WTC11 (cell line): ENCODE data around the gene LPIN3. TPM values are rescaled to one million over a fixed set of nuclear protein-coding genes. Genes with fewer than 3 reads are reported as not detected.
A peak's percentile ranks its signal among the peaks of the same experiment; 100 is the strongest.

Experiments used
- AFF4 ChIP-seq: sonication (generic); formaldehyde crosslinking; IDR thresholded peaks from 2 replicates; pipeline ENCODE4 v1.8.1; 2023; ENCODE audit warnings: mild to moderate bottlenecking, missing genetic modification reagents, borderline replicate concordance
- ATF3 ChIP-seq: sonication (generic); formaldehyde crosslinking; conservative IDR thresholded peaks from 2 replicates; pipeline ENCODE4 v1.8.1; 2022; ENCODE audit warnings: mild to moderate bottlenecking, missing genetic modification reagents
- CTCF ChIP-seq: fragments of 200-600 bp; IDR thresholded peaks from 2 replicates; pipeline ENCODE4 v1.8.0; 2022; ENCODE audit warnings: antibody characterized with exemption
- E2F5 ChIP-seq: sonication (generic); formaldehyde crosslinking; IDR thresholded peaks from 2 replicates; pipeline ENCODE4 v1.8.1; 2022; ENCODE audit warnings: mild to moderate bottlenecking, moderate library complexity, missing genetic modification reagents
- EMX1 ChIP-seq: fragments of 250-450 bp; sonication (Bioruptor Pico); IDR thresholded peaks from 2 replicates; pipeline ENCODE4 v1.8.0; 2021; ENCODE audit warnings: mild to moderate bottlenecking
- ERG ChIP-seq: fragments of 250-450 bp; sonication (Bioruptor Pico); IDR thresholded peaks from 2 replicates; pipeline ENCODE4 v1.8.0; 2021; ENCODE audit warnings: mild to moderate bottlenecking
- FOXJ3 ChIP-seq: sonication (generic); formaldehyde crosslinking; IDR thresholded peaks from 2 replicates; pipeline ENCODE4 v1.9.0; 2021; ENCODE audit warnings: missing genetic modification reagents, mild to moderate bottlenecking, borderline replicate concordance
- FOXP1 ChIP-seq: sonication (generic); formaldehyde crosslinking; IDR thresholded peaks from 2 replicates; pipeline ENCODE4 v1.8.0; 2022; ENCODE audit warnings: missing genetic modification reagents, mild to moderate bottlenecking, moderate library complexity, borderline replicate concordance
- GRHL2 ChIP-seq: fragments of 250-450 bp; sonication (Bioruptor Pico); IDR thresholded peaks from 2 replicates; pipeline ENCODE4 v1.8.0; 2022; ENCODE audit warnings: mild to moderate bottlenecking, moderate library complexity; ENCODE audit not compliant: insufficient replicate concordance, severe bottlenecking
- HMGXB4 ChIP-seq: sonication (generic); formaldehyde crosslinking; IDR thresholded peaks from 2 replicates; pipeline ENCODE4 v1.8.1; 2023; ENCODE audit warnings: mild to moderate bottlenecking, moderate library complexity, missing genetic modification reagents
- JUN ChIP-seq: sonication (generic); formaldehyde crosslinking; IDR thresholded peaks from 2 replicates; pipeline ENCODE4 v1.8.0; 2023; ENCODE audit warnings: mild to moderate bottlenecking, missing genetic modification reagents
- NFYB ChIP-seq: sonication (generic); formaldehyde crosslinking; conservative IDR thresholded peaks from 2 replicates; pipeline ENCODE4 v1.8.0; 2022; ENCODE audit warnings: low read depth, missing genetic modification reagents
- NR1H2 ChIP-seq: sonication (generic); formaldehyde crosslinking; IDR thresholded peaks from 2 replicates; pipeline ENCODE4 v1.9.0; 2021; ENCODE audit warnings: mild to moderate bottlenecking, moderate library complexity, missing genetic modification reagents
- SMAD3 ChIP-seq: sonication (generic); formaldehyde crosslinking; IDR thresholded peaks from 2 replicates; pipeline ENCODE4 v1.8.0; 2022; ENCODE audit warnings: missing genetic modification reagents, mild to moderate bottlenecking, borderline replicate concordance
- SMAD4 ChIP-seq: sonication (generic); formaldehyde crosslinking; IDR thresholded peaks from 2 replicates; pipeline ENCODE4 v1.8.0; 2022; ENCODE audit warnings: mild to moderate bottlenecking, missing genetic modification reagents
- TEAD1 ChIP-seq: sonication (generic); formaldehyde crosslinking; IDR thresholded peaks from 2 replicates; pipeline ENCODE4 v1.8.0; 2022; ENCODE audit warnings: mild to moderate bottlenecking, missing genetic modification reagents
- TP53 ChIP-seq: sonication (generic); formaldehyde crosslinking; IDR thresholded peaks from 2 replicates; pipeline ENCODE4 v1.8.1; 2023; ENCODE audit warnings: mild to moderate bottlenecking, missing genetic modification reagents
- USF1 ChIP-seq: sonication (generic); formaldehyde crosslinking; IDR thresholded peaks from 2 replicates; pipeline ENCODE4 v1.8.0; 2022; ENCODE audit warnings: mild to moderate bottlenecking, missing genetic modification reagents
- ZBTB21 ChIP-seq: sonication (generic); formaldehyde crosslinking; IDR thresholded peaks from 2 replicates; pipeline ENCODE4 v1.8.1; 2023; ENCODE audit warnings: mild to moderate bottlenecking, missing genetic modification reagents, borderline replicate concordance
- ZBTB43 ChIP-seq: sonication (generic); formaldehyde crosslinking; IDR thresholded peaks from 2 replicates; pipeline ENCODE4 v1.8.1; 2023; ENCODE audit warnings: mild to moderate bottlenecking, missing genetic modification reagents
- ZMAT4 ChIP-seq: fragments of 250-450 bp; sonication (Bioruptor Pico); IDR thresholded peaks from 2 replicates; pipeline ENCODE4 v1.9.0; 2021; ENCODE audit warnings: mild to moderate bottlenecking
- ZNF121 ChIP-seq: sonication (generic); formaldehyde crosslinking; IDR thresholded peaks from 2 replicates; pipeline ENCODE4 v1.8.0; 2023; ENCODE audit warnings: missing genetic modification reagents
- ZNF219 ChIP-seq: sonication (generic); formaldehyde crosslinking; IDR thresholded peaks from 2 replicates; pipeline ENCODE4 v1.8.0; 2023; ENCODE audit warnings: missing genetic modification reagents, mild to moderate bottlenecking, borderline replicate concordance
- ZNF317 ChIP-seq: sonication (generic); formaldehyde crosslinking; IDR thresholded peaks from 2 replicates; pipeline ENCODE4 v1.8.1; 2023; ENCODE audit warnings: low read depth, mild to moderate bottlenecking, moderate library complexity, missing genetic modification reagents, borderline replicate concordance
- ZNF416 ChIP-seq: fragments of 250-450 bp; sonication (Bioruptor Pico); IDR thresholded peaks from 2 replicates; pipeline ENCODE4 v1.9.0; 2021; ENCODE audit warnings: mild to moderate bottlenecking, inconsistent platforms
- ZNF423 ChIP-seq: fragments of 250-450 bp; sonication (Bioruptor Pico); IDR thresholded peaks from 2 replicates; pipeline ENCODE4 v2.1.2; 2022; ENCODE audit warnings: mild to moderate bottlenecking, moderate library complexity
- ZNF671 ChIP-seq: fragments of 250-450 bp; sonication (Bioruptor Pico); IDR thresholded peaks from 2 replicates; pipeline ENCODE4 v1.8.0; 2021; ENCODE audit warnings: mild to moderate bottlenecking
- total RNA-seq: library from RNA; stranded (reverse); gene quantifications from 3 replicates; pipeline ENCODE4 v1.2.3, GENCODE V29; 2021

Gene LPIN3
- total RNA-seq, 1 experiment from 2014 or later, result 7.9 TPM

GRCh38 chr20:41316602-41317545, 23.7 kb upstream of the LPIN3 start (continued):
- TF ChIP-seq E2F5 (CRISPR knock-in tag) (no peak), USF1 (CRISPR knock-in tag) (no peak), ZNF317 (no peak), ZNF121 (no peak), ZBTB21 (CRISPR knock-in tag) (no peak), ZNF423 (CRISPR knock-in tag) (peak; percentile 65), JUN (CRISPR knock-in tag) (no peak), ZMAT4 (CRISPR knock-in tag) (no peak), EMX1 (CRISPR knock-in tag) (no peak), GRHL2 (CRISPR knock-in tag) (no peak), CTCF (no peak), HMGXB4 (CRISPR knock-in tag) (no peak), SMAD4 (CRISPR knock-in tag) (no peak), FOXP1 (CRISPR knock-in tag) (no peak; the same call in 1 of the 2 replicates), TEAD1 (CRISPR knock-in tag) (no peak), ZBTB43 (CRISPR knock-in tag) (0 out of 2 replicates have a peak, but pooled peaks have one; percentile 58), ZNF219 (no peak), TP53 (CRISPR knock-in tag) (no peak), ERG (CRISPR knock-in tag) (no peak), ZNF416 (CRISPR knock-in tag) (no peak), ZNF671 (CRISPR knock-in tag) (no peak), SMAD3 (CRISPR knock-in tag) (no peak), NFYB (CRISPR knock-in tag) (no peak), FOXJ3 (CRISPR knock-in tag) (no peak), ATF3 (no peak), AFF4 (CRISPR knock-in tag) (no peak), NR1H2 (CRISPR knock-in tag) (no peak)
